Measurements from ENCODE around the gene CHST11.

DNA sequence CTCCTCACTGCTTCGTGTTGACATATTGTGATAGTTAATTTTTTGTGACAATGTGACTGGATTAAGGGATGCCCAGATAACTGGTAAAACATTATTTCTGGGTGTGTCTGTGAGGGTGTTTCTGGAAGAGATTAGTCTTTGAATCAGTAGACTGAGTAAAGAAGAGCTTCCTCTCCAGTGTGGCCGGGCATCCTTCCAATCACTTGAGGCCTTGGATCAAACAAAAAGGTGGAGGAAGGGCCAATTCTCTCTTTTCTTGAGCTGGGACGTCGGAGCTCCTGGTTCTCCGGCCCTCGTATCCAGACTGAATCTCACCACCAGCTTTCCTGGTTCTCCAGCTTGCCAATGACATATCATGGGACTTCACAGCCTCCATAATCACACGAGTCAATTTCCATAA is 240.4 kb downstream of the CHST11 start:
- TF ChIP-seq, protein P1, sequence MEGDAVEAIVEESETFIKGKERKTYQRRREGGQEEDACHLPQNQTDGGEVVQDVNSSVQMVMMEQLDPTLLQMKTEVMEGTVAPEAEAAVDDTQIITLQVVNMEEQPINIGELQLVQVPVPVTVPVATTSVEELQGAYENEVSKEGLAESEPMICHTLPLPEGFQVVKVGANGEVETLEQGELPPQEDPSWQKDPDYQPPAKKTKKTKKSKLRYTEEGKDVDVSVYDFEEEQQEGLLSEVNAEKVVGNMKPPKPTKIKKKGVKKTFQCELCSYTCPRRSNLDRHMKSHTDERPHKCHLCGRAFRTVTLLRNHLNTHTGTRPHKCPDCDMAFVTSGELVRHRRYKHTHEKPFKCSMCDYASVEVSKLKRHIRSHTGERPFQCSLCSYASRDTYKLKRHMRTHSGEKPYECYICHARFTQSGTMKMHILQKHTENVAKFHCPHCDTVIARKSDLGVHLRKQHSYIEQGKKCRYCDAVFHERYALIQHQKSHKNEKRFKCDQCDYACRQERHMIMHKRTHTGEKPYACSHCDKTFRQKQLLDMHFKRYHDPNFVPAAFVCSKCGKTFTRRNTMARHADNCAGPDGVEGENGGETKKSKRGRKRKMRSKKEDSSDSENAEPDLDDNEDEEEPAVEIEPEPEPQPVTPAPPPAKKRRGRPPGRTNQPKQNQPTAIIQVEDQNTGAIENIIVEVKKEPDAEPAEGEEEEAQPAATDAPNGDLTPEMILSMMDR (conservative IDR thresholded peaks at IDR 0.05; ENCODE audit: low read depth, low read length) = no peak
- TF ChIP-seq EZH2 (IDR thresholded peaks at IDR 0.05; ENCODE audit: borderline replicate concordance, low read depth, low read length, poor library complexity, severe bottlenecking) = no peak

All from A673 (cell line).